CD4-positive, alpha-beta memory T cell (primary cell): ENCODE data around the gene ATP9B. TPM values are rescaled to one million over a fixed set of nuclear protein-coding genes. Genes with fewer than 3 reads are reported as not detected.
A peak's percentile ranks its signal among the peaks of the same experiment; 100 is the strongest.

Source experiments
- CTCF ChIA-PET: fragments of 350-600 bp; sonication (Branson Sonifier 250); formaldehyde crosslinking; loops from one replicate; lab custom pipeline; 2021; ENCODE audit warnings: inconsistent platforms; ENCODE audit not compliant: partially characterized antibody; lab: Charles Lee
- POLR2A ChIA-PET: fragments of 350-600 bp; sonication (Branson Sonifier 250); formaldehyde crosslinking; loops from one replicate; lab custom pipeline; 2021; ENCODE audit not compliant: partially characterized antibody; lab: Charles Lee
- DNase-seq, 5 donors: peaks; one replicate each; pipeline versions ENCODE4 v3.0.0 to v3.0.0-alpha.2; 2020 to 2022; ENCODE audit warnings: mixed read lengths in 1 of 5
- H3K27ac ChIP-seq: one replicate; pipeline ENCODE4 v1.7.0; 2013; ENCODE audit warnings: low read depth, low read length
- H3K27me3 ChIP-seq: 2 replicates; pipeline ENCODE4 v1.7.0; 2013; ENCODE audit warnings: mild to moderate bottlenecking, low read length, moderate library complexity; ENCODE audit not compliant: insufficient read depth
- H3K36me3 ChIP-seq: 2 replicates; pipeline ENCODE4 v1.7.0; 2013; ENCODE audit warnings: mild to moderate bottlenecking, low read length, moderate library complexity; ENCODE audit not compliant: insufficient read depth
- H3K4me1 ChIP-seq: 2 replicates; pipeline ENCODE4 v1.7.0; 2013; ENCODE audit warnings: mild to moderate bottlenecking, low read length, moderate library complexity; ENCODE audit not compliant: insufficient read depth
- H3K4me3 ChIP-seq, 2 donors: one replicate each; pipeline ENCODE4 v1.7.0; 2013; ENCODE audit warnings: low read length in 2 of 2, mild to moderate bottlenecking in 1 of 2
- H3K9me3 ChIP-seq, 2 donors: one replicate each; pipeline ENCODE4 v1.7.0; 2013; ENCODE audit warnings: low read length in 2 of 2, control low read depth in 1 of 2; ENCODE audit not compliant: control insufficient read depth in 1 of 2
- H3K27ac Mint-ChIP-seq, 7 donors: one replicate each; pipeline ENCODE4 v1.8.0; 2020 to 2021; ENCODE audit warnings: mixed read lengths in 7 of 7, mild to moderate bottlenecking in 6 of 7, inconsistent platforms in 3 of 7, moderate library complexity in 3 of 7
- H3K27me3 Mint-ChIP-seq, 2 donors: one replicate each; pipeline ENCODE4 v1.8.0; 2020 to 2021; ENCODE audit warnings: mixed read lengths in 2 of 2
- H3K36me3 Mint-ChIP-seq, 2 donors: one replicate each; pipeline ENCODE4 v1.8.0; 2020 to 2021; ENCODE audit warnings: mixed read lengths in 2 of 2, inconsistent platforms in 1 of 2, mild to moderate bottlenecking in 1 of 2
- H3K4me1 Mint-ChIP-seq, 4 donors: one replicate each; pipeline ENCODE4 v1.8.0; 2020 to 2021; ENCODE audit warnings: mixed read lengths in 4 of 4, mild to moderate bottlenecking in 1 of 4
- H3K4me3 Mint-ChIP-seq, 8 donors: one replicate each; pipeline ENCODE4 v1.8.0; 2020 to 2021; ENCODE audit warnings: mixed read lengths in 8 of 8, mild to moderate bottlenecking in 7 of 8, moderate library complexity in 6 of 8, inconsistent platforms in 3 of 8
- H3K9me3 Mint-ChIP-seq, 8 donors: one replicate each; pipeline ENCODE4 v1.8.0; 2020 to 2021; ENCODE audit warnings: mixed read lengths in 8 of 8, mild to moderate bottlenecking in 5 of 8, inconsistent platforms in 3 of 8, moderate library complexity in 1 of 8
- intact Hi-C: fragments of 100-400 bp; cut with micrococcal nuclease; formaldehyde crosslinking; loops from one replicate; pipeline ENCODE4 v1.15.1; 2023
- polyA plus RNA-seq, 2 donors: library from polyadenylated mRNA; unstranded; fragments of 300-500 nt; fragmentation: Illumina TruSeq; gene quantifications; one replicate each; pipeline ENCODE4 v1.2.3, GENCODE V29; 2021
- total RNA-seq, 2 experiments: library from RNA; stranded (reverse); gene quantifications; one replicate each; pipeline ENCODE4 v1.2.3, GENCODE V29; 2021

The ATP9B gene
- total and polyA plus RNA-seq, 4 experiments from 2014 or later = 11.8 to 76.4 (median 49.9) TPM

GRCh38 chr18:79377187-79377891 is 308.1 kb downstream of the ATP9B start:
- peaks cover 4 to 29% of the 10 kb centered on the region in 2 donors for H3K36me3 Mint-ChIP-seq
- Histone ChIP-seq H3K36me3 (peaks cover 5% of the 10 kb centered on the region), H3K4me1 (peaks cover 7% of the 10 kb centered on the region), H3K4me3 (no peak overlapping the region), H3K27ac (no peak overlapping the region), H3K27me3 (no peaks in the 10 kb centered on the region), H3K9me3 (no peaks in the 10 kb centered on the region)
- intact Hi-C loops = loop anchor here (5.0 kb wide), 1 partner anchor 610 kb away; the partner anchor contains the start of gene TXNL4A
- H3K4me3 Mint-ChIP-seq = no peak overlapping the region
- H3K9me3 Mint-ChIP-seq = no peaks in the 10 kb centered on the region
- H3K27me3 Mint-ChIP-seq = no peaks in the 10 kb centered on the region
- no peak for DNase-seq
- H3K27ac Mint-ChIP-seq = no peak overlapping the region
- POLR2A ChIA-PET = no interaction called here
- peaks cover 4 to 10% (median 8%) of the 10 kb centered on the region in 4 donors for H3K4me1 Mint-ChIP-seq
- CTCF ChIA-PET = interaction anchor here (0.9 to 8.9 kb wide), 9 partner anchors 9 to 268 kb away, joined by 3 to 140 read pairs (median 12); no protein-coding TSS in a partner anchor

- CTCF ChIA-PET = interaction anchor here (0.9 to 8.9 kb wide), 21 partner anchors 10 to 281 kb away, joined by 3 to 140 read pairs (median 7); no protein-coding TSS in a partner anchor
- H3K27ac ChIP-seq = no peak overlapping the region
- Mint-ChIP-seq H3K36me3 (peaks cover 4 to 29% of the 10 kb centered on the region in 2 donors), H3K9me3 (no peaks in the 10 kb centered on the region), H3K4me1 (peaks cover 4 to 10% (median 8%) of the 10 kb centered on the region in 4 donors), H3K4me3 (peak overlapping the region in 1 of 8 donors; percentile 4), H3K27ac (peak overlapping the region in 5 of 7 donors; percentile 47 to 88 (median 68)), H3K27me3 (no peaks in the 10 kb centered on the region)
- intact Hi-C loops = loop anchor here (1.0 to 5.0 kb wide), 4 partner anchors 150 to 609 kb away; partner anchors contain the start of genes CTDP1 and TXNL4A
- peaks cover 5% of the 10 kb centered on the region for H3K36me3 ChIP-seq
- no peak overlapping the region for H3K4me3 ChIP-seq
- peaks cover 7% of the 10 kb centered on the region for H3K4me1 ChIP-seq
- DNase-seq = peak; percentile 79 to 85 (median 83)
- H3K9me3 ChIP-seq = no peaks in the 10 kb centered on the region
- H3K27me3 ChIP-seq = no peaks in the 10 kb centered on the region
- POLR2A ChIA-PET = interaction anchor here (1.0 to 2.8 kb wide), 3 partner anchors 15 to 147 kb away, joined by 3 to 10 read pairs (median 5); no protein-coding TSS in a partner anchor
Measured at GRCh38 chr18:79378536-79379250, 309.5 kb downstream of the ATP9B start.

- H3K27me3 Mint-ChIP-seq = no peaks in the 10 kb centered on the region
- no peaks in the 10 kb centered on the region for H3K27me3 ChIP-seq
- H3K4me1 ChIP-seq = peaks cover 7% of the 10 kb centered on the region
- H3K9me3 ChIP-seq = no peaks in the 10 kb centered on the region
- peaks cover 4 to 27% of the 10 kb centered on the region in 2 donors for H3K36me3 Mint-ChIP-seq
- no peak overlapping the region for H3K27ac ChIP-seq
- no peak for DNase-seq
- no peaks in the 10 kb centered on the region for H3K9me3 Mint-ChIP-seq
- H3K4me3 ChIP-seq = no peak overlapping the region
- intact Hi-C loops = loop anchor here (1.0 to 5.0 kb wide), 4 partner anchors 149 to 608 kb away; partner anchors contain the start of genes CTDP1 and TXNL4A
- peaks cover 5% of the 10 kb centered on the region for H3K36me3 ChIP-seq
- peak overlapping the region; percentile 22 to 88 (median 68) for H3K27ac Mint-ChIP-seq
- POLR2A ChIA-PET = interaction anchor here (1.0 to 2.8 kb wide), 3 partner anchors 14 to 146 kb away, joined by 3 to 10 read pairs (median 5); no protein-coding TSS in a partner anchor
- CTCF ChIA-PET = interaction anchor here (0.6 to 8.9 kb wide), 22 partner anchors 11 to 772 kb away, joined by 3 to 140 read pairs (median 7); no protein-coding TSS in a partner anchor
- peaks cover 6 to 10% (median 8%) of the 10 kb centered on the region in 4 donors for H3K4me1 Mint-ChIP-seq
- H3K4me3 Mint-ChIP-seq = peak overlapping the region in 1 of 8 donors; percentile 4
Measured at GRCh38 chr18:79379251-79379905, 310.2 kb downstream of the ATP9B start.

GRCh38 chr18:79379931-79380815 is 311.0 kb downstream of the ATP9B start:
- intact Hi-C loops = loop anchor here (1.0 to 5.0 kb wide), 5 partner anchors 15 to 607 kb away; partner anchors contain the start of genes CTDP1, NFATC1 and TXNL4A
- DNase-seq = no peak
- no peaks in the 10 kb centered on the region for H3K27me3 ChIP-seq
- H3K4me1 Mint-ChIP-seq = peaks cover 6 to 10% (median 8%) of the 10 kb centered on the region in 4 donors
- no peak overlapping the region for H3K27ac ChIP-seq
- no peak overlapping the region for H3K4me3 Mint-ChIP-seq
- no peak overlapping the region for H3K4me3 ChIP-seq
- no peaks in the 10 kb centered on the region for H3K9me3 ChIP-seq
- peaks cover 5% of the 10 kb centered on the region for H3K36me3 ChIP-seq
- peaks cover 4 to 21% of the 10 kb centered on the region in 2 donors for H3K36me3 Mint-ChIP-seq
- ChIA-PET CTCF (interaction anchor here (0.6 to 8.9 kb wide), 31 partner anchors 11 to 771 kb away, joined by 3 to 140 read pairs (median 5); no protein-coding TSS in a partner anchor), POLR2A (interaction anchor here (1.0 to 2.8 kb wide), 7 partner anchors 13 to 149 kb away, joined by 3 to 13 read pairs (median 8); no protein-coding TSS in a partner anchor)
- no peaks in the 10 kb centered on the region for H3K9me3 Mint-ChIP-seq
- no peaks in the 10 kb centered on the region for H3K27me3 Mint-ChIP-seq
- H3K27ac Mint-ChIP-seq = peak overlapping the region in 1 of 7 donors; percentile 17
- H3K4me1 ChIP-seq = peaks cover 7% of the 10 kb centered on the region

- Histone ChIP-seq H3K36me3 (peaks cover 5% of the 10 kb centered on the region), H3K4me3 (no peak overlapping the region), H3K9me3 (no peaks in the 10 kb centered on the region), H3K4me1 (peaks cover 7% of the 10 kb centered on the region), H3K27me3 (no peaks in the 10 kb centered on the region), H3K27ac (no peak overlapping the region)
- H3K4me1 Mint-ChIP-seq = peaks cover 6 to 10% (median 8%) of the 10 kb centered on the region in 4 donors
- no peak overlapping the region for H3K4me3 Mint-ChIP-seq
- H3K27ac Mint-ChIP-seq = peak overlapping the region in 2 of 7 donors; percentile 37 to 78
- ChIA-PET CTCF (interaction anchor here (0.8 to 8.9 kb wide), 23 partner anchors 10 to 272 kb away, joined by 3 to 140 read pairs (median 7); no protein-coding TSS in a partner anchor), POLR2A (interaction anchor here (1.2 to 2.8 kb wide), 5 partner anchors 12 to 148 kb away, joined by 3 to 13 read pairs (median 8); no protein-coding TSS in a partner anchor)
- intact Hi-C loops = loop anchor here (2.0 kb wide), 1 partner anchor 14 kb away; the partner anchor contains the start of gene NFATC1
- peaks cover 4 to 16% of the 10 kb centered on the region in 2 donors for H3K36me3 Mint-ChIP-seq
- no peaks in the 10 kb centered on the region for H3K27me3 Mint-ChIP-seq
- H3K9me3 Mint-ChIP-seq = no peaks in the 10 kb centered on the region
- peak; percentile 54 to 68 (median 63) for DNase-seq
Measured at GRCh38 chr18:79380816-79381806, 311.9 kb downstream of the ATP9B start.
